ENCODE data around the gene IL17F.

GRCh38 chr6:52284460-52285176 is 40.3 kb upstream of the IL17F start, which contains the start of gene MCM3:
- peak in 2 of 3 donors; percentile 10 to 16 for TF ChIP-seq CTCF (IDR thresholded peaks at IDR 0.05)
- TF ChIP-seq EP300 (IDR thresholded peaks at IDR 0.05) = no peak

All from ovary (tissue), 3 donors.